Esophagus squamous epithelium (tissue), 4 donors: ENCODE results near the gene CTNNA3.

Experiments
- CTCF ChIP-seq, 6 experiments: fragments of 450-650 bp in 4 of 6; fragments of 200-600 bp in 2 of 6; sonication (generic) in 2 of 6; IDR thresholded peaks; one replicate each; pipeline ENCODE4 v1.5.1; 2016 to 2019; ENCODE audit warnings: antibody characterized with exemption in 6 of 6, mild to moderate bottlenecking in 4 of 6, moderate library complexity in 4 of 6
- POLR2A ChIP-seq, 4 donors: fragments of 450-650 bp; IDR thresholded peaks; one replicate each; pipeline ENCODE4 v1.6.1; 2017; ENCODE audit warnings: antibody characterized with exemption in 4 of 4, mild to moderate bottlenecking in 4 of 4, moderate library complexity in 3 of 4

DNA sequence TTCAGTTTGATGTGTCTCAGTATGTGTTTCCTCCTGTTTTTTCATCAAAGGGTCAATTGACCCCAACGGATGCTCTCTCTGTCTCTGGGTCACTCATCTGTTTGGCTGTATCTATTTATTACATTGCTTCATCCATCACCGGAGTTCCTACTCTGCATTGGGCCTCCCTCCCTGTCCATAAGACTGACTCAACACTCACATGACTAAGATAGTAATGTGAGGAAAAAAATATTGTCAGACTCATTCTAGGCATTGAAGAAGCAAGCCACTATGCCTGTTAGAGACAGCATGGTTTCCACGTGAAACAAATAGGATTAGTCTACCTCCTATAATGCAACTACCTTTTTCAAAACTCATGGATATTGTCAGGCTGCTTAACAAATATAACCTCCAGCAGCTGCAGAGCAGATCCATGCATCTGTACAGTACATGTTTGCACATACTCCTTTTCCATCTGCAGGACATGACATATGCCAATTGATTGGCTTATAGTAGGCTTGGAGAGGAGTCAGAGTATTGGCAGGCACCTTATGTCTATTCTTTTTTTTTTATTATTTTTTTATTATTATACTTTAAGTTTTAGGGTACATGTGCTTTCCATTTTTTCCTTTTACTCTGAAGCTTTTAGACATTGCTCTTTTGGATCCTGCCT, 495.0 kb downstream of the CTNNA3 start:
- no peak for TF ChIP-seq CTCF (IDR thresholded peaks at IDR 0.05)
- TF ChIP-seq POLR2A (IDR thresholded peaks at IDR 0.05): no peak
